NCI-H2171 treated with DMSO at 0.1 percent for 48 hours (cell line): ENCODE measurements around the gene HNF1B.

Source experiments
- DNase-seq: peaks from one replicate; lab custom pipeline; 2025; lab: John Stamatoyannopoulos, UW

The HNF1B gene

DNA sequence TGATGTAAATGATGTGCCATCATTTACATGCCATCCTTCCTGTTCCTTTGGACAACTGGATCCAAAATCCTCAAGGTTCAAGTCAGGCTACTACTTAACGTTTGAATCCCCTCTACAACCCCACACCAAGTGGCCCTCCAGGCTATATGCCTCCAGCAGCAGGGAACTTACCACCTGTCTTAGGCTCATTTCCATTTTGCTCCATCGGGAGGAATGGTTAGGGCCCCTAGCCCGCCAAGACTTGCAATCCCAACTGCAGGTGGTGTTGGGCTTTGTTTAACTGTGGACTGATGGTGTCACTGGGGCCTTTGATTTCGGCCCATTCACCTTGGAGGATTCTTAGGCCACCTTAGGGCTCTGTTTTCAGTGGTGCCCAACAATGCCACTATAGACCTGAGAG lies 9.7 kb downstream of the HNF1B start:
- no peak for DNase-seq

- DNase-seq: no peak
Measured at GRCh38 chr17:37732316-37732715, 12.5 kb downstream of the HNF1B start.

GRCh38 chr17:37731056-37731455 lies 13.8 kb downstream of the HNF1B start:
- no peak for DNase-seq

- DNase-seq: no peak
Measured at GRCh38 chr17:37729905-37730304, 15.0 kb downstream of the HNF1B start.

DNA sequence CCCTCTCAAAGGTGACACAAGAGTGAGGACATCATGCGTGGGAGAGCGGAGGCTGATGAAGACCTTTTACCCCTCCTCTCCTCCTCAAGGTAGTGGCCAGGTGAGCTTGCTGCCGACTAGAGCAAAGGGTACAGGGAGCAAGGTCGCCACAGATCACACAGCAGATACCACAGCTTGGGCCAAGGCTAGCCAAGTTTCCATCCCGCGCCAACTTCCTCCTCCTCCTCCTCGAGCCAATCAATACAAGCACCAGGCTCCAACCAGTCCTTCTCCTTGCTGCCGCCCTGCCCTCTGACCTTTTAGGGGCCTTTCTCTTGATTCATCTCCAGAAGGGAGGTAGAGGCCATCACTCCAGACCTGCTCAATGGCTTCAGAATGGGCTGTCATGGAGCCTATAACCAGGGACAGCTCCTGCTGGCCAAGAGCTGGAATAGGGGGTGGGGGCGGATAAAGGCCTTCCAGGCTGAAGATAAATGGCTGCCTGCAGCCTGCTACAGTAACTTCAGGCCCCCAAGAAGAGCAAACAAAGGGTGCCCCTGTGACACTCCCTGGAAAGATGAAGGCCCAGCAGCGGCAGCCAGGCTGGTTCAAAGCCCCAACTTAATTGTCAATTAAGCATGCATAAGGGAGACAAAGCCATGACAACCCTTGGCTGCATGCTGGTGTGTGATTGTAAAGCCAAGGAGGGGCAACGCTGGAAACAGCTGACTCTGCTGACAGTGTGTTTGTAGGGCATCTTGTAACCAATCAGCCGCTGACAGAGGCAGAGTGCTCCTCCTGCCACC lies 17.8 kb downstream of the HNF1B start:
- DNase-seq: no peak

DNA sequence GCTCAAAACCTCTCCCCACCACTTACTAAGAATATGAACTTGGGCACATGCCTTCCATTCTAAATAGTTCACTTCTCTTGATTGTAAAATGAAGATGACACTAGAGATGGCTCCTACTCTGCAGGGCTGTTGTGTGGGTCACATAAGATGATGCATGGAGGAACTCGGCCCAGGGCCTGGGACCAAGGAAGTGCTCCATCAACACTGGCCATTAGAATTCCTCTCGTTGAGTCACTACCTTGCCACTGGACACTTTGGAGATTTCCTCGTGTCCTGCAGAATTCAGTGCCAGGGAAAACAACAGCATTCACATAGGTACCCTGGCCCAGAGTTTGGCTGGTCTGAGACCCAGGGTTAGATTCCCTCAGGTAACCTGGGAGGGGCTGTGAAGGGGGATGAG lies 18.6 kb downstream of the HNF1B start:
- DNase-seq: no peak

DNA sequence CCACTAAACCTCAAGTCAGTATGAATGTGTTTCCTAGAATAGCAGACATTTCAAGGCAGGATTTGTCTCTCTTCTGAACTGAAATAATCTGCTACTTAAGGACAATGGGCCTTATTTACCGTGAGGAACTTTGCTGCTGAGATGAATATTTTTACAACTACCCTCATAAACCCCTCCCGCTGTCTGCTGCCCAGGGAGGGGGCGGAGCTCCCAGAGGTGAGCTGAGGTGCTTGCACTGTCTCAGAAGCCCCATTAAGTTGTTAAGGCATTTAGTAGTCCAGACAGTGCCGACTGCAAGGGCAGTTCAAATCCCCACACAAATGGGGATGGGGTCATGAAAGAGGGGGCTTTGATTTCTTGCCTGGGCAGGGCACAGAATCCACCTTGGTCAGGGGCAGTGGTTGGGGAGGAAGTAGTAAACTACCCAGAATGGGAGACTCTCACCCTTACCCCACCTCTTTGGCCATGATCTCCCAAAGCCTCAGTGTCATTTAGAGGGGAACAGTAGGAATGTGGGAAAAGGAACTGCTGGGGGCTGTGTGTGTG lies 19.2 kb downstream of the HNF1B start:
- no peak for DNase-seq

GRCh38 chr17:37725021-37725595 lies 19.8 kb downstream of the HNF1B start:
- DNase-seq: no peak

DNA sequence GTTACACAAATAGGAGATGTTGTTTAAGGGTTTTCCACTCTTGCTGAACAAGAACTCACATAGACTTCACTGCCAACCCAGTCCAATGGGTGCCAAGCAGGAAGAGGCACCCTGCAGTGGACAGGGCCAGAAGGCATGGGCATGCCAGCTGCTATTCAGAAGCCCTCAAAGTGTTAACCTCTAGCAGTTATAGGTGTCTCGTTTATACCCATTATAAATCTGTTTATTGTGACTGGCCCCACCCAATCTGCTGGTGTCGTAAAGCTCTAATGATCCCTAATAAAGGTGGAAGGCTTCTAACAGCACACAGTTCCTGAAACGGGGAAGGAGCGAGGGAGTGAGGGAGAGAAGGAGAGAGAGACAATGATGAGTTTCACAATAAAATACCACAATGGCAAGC lies 23.9 kb downstream of the HNF1B start:
- no peak for DNase-seq

DNA sequence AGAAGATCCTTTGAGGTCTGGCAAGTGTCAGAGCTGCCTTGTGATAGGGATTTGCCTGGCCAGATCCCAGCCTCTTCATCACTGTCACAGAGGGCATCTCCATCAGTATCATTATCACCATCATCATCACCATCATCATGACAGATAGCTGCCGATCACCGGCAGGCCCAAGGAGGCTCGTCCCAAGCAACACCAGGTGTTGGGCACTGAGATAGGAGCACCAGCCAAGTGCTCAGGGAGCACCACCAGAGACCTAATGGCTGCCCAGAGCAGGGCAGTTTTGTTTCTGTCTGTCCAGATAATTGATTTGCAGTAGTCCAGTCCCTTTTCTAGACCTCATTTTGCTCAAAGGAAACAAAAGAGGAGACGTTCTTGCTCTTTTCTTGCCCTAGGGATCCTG lies 25.0 kb downstream of the HNF1B start:
- DNase-seq: no peak

DNA sequence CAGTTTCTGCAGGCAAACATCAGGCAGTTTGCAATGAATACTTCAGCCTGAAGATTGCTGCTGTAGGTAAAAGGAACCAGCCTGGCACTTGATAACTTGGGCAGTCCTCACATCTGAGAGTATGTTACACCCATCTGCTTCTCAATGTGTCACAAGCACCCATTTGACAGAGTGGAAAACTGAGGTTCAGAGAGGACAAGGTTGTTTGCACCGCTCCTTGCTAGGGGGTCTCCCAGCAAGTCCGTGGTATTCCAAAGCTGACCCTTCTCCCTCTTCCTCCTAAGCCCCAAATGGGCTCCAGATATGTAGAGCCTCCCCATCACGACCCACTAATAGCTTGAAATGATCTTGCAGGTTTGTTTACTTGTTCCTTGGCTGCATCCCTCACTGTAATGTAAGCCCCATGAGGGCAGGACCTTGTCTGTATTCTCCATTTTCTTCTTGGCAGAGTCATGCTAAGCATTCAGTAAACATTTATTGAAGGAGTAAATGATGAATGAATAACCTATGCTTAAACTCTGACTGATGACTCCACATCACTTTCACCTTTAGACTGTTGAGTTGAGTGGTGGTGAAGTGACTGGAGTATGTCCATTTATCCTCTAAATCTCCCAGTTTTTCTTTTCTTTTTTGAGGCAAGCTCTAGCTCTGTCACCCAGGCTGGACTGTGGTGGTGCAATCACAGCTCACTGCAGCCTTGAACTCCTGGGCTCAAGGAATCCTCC lies 26.4 kb downstream of the HNF1B start:
- DNase-seq: no peak

DNA sequence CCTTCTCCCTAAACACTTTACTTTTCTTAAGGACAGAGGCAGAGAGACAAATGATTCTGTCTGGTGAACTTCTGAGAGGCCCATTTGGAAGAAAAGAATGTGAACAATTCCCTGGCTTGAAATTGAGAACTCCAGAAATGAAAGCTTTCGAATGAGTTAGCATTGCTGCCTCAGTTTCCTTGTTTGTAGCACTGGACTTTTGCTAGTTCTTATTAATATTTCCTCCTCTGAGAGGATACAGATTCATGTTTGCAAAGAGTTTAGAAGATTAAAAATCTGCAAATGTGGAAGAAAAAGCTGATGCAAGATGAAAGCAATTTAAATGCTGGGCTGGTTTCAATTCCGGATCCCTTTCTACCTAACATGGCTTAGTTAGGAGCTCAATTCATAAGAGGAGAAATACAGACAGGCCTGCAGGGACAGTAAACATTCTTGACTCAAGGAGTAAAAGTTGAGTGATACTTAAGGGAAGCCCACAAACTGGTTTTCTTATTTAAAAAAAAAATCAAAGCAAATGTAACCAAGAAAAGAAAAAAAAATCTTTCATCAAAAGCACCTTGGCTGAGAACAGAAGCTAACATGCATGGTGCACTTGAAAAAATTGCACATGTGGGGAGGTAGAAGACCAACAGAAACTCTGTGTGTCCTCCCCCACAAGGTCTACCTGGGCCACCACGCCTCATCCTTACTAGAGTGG lies 27.1 kb downstream of the HNF1B start:
- no peak for DNase-seq

- no peak for DNase-seq
Measured at GRCh38 chr17:37714897-37715296, 30.0 kb downstream of the HNF1B start.

- no peak for DNase-seq
Measured at GRCh38 chr17:37713624-37714023, 31.2 kb downstream of the HNF1B start.

- no peak for DNase-seq
Measured at GRCh38 chr17:37713028-37713431, 31.8 kb downstream of the HNF1B start.

GRCh38 chr17:37711113-37711512 lies 33.7 kb downstream of the HNF1B start:
- DNase-seq: no peak

GRCh38 chr17:37710344-37710886 lies 34.4 kb downstream of the HNF1B start:
- DNase-seq: peak; percentile 20

DNA sequence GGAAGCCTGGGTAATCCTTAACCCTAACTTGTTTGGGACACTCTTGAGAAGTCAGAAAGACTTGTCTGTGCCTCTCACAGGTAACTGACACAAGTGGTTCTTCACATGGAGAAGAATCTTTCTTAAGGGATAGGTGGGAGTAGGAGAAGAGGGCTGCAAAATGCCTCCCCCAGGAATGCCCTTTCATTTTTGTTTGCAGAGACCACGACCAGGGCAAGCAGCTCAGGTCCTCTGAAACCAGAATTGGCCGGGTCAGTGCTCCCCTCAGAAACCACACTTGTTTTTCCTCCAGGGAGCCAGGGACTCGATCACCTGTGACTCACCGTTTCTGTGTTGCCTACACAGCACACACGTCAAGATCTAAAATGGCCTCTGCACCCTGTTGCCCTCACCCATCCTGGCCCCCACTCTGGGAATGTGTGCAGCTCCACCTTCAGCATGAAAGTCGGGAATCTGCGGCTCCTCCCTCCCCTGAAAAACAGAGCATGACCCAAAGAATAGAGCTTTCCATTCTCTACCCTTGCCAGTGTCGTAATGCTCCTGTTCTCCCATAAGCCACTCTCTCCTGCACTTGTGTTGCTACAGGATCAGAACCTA lies 36.1 kb downstream of the HNF1B start:
- no peak for DNase-seq

DNA sequence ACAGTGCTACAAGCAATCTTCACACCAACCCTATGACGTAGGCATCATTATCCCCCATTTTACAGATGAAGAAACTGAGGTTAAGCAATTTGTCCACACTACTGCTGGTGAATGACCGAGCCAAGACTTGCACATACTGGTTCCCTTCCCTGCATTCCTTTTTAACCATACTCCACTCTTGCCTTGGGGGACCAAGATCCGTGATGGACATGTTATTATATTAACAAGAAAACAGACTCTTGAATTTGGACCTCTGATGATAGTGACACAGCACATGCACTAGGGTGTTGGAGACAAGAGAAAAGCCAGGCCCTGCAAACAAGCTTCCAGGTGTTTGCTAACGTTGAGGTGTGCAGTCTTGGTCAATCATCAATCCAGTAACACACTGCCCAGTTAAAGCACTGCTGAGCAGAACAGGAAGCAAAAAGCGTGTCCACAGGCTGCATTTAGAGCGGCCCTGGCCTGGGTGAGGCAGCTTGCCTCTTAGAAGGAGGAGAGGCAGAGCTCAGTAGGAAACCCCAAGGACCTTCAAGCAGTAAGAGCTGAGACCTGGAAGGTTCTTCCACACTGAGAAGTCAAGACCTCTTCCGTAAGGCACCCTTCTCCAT lies 36.7 kb downstream of the HNF1B start:
- DNase-seq: no peak

DNA sequence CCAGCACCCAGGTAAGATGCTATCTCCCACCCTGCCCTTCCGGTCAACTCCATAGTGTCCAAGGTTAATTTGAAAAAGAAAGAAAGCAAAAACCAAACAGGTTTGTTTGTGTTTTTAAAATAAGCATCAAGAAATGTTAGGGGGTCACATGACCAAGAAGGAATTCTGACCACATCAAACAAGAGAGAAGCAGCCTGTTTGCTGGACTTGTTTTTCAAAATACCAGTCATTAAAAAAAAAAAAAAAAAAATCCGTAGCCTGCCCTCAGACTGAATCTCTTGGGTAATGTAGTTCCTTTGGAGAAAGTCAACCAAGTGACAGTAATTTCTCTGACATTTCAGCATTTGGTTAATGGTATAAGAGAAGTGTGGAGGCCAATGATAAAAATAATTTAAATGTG lies 38.4 kb downstream of the HNF1B start:
- no peak for DNase-seq

DNA sequence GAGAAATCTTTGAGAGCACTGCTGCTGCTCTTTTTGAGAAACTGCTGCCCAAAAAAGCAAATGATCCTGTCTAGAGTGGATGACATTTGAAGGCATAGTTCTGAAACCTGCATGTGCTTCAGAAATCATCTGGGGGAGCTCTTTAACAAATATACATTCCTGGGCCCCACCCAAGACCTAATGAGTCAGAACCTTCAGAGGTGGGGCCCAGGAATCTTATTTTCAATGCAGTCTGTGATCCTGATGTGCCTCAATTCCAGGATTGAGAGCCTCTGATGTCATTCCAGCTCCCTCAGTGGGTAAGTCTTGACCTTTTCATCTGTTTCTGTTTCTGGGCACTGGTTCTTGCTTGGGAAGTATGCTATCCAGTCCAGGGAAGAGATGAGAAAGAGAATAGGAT lies 42.3 kb downstream of the HNF1B start:
- no peak for DNase-seq
